GM13977 (cell line): ENCODE results near the gene SCMH1.

Experiments used
- DNase-seq: peaks from one replicate; pipeline ENCODE4 v3.0.0; 2012; ENCODE audit warnings: low spot score
- in situ Hi-C: fragments of 300-500 bp; cut with MboI; formaldehyde crosslinking; loops from one replicate; pipeline ENCODE4 v1.12.0; 2022; ENCODE audit warnings: low sequenced_read_pairs, low pct_unique_long_range_greater_than_20kb, mixed read lengths, inconsistent platforms; ENCODE audit not compliant: unreplicated experiment
- TF ChIP-seq, protein P1 (sequence below): IDR thresholded peaks from 2 replicates; pipeline ENCODE4 v1.5.1; 2012; ENCODE audit warnings: mild to moderate bottlenecking, control low read depth; ENCODE audit not compliant: insufficient read depth; ENCODE audit errors: extremely low read depth, missing control alignments

The SCMH1 gene

DNA sequence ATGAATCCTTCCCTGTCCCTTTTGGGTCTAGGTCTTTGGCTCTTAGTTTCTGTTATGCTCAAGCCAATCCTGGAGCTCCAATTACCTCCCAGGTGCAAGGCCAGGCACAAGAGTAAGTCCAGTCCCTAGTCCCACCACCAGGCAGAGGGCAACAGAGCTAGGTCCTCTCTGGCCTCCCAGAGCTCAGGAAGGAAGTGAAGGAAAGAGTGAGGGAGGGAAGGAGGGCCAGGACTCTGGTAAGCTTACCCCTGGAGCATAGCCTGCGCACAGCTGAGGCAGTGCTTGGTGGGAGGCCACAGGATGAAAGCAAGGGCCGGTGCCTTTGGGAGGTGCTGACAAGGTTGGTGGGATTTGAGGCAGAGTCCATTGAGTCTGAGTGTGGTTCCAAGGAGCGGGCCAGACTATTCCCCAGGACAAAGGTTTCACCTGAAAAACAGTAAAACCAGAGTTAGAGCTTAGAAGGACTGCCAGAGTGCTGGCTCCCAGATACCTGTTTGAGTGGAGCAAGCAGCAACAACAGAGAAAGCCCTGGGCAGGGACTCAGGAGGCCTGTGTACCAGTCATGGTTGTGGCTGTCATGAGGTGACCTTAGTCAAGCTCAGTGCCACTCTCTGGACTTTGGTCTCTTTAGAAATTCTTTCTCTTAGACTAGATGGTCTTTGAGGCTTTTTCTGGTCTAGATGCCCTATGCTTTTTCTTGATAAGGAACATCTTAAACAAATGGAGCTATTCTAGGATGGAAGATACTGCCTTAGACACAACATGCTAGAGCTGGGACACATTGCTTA, 204.8 kb downstream of the SCMH1 start:
- TF ChIP-seq, protein P1, sequence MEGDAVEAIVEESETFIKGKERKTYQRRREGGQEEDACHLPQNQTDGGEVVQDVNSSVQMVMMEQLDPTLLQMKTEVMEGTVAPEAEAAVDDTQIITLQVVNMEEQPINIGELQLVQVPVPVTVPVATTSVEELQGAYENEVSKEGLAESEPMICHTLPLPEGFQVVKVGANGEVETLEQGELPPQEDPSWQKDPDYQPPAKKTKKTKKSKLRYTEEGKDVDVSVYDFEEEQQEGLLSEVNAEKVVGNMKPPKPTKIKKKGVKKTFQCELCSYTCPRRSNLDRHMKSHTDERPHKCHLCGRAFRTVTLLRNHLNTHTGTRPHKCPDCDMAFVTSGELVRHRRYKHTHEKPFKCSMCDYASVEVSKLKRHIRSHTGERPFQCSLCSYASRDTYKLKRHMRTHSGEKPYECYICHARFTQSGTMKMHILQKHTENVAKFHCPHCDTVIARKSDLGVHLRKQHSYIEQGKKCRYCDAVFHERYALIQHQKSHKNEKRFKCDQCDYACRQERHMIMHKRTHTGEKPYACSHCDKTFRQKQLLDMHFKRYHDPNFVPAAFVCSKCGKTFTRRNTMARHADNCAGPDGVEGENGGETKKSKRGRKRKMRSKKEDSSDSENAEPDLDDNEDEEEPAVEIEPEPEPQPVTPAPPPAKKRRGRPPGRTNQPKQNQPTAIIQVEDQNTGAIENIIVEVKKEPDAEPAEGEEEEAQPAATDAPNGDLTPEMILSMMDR = no peak
- DNase-seq = no peak
- in situ Hi-C loops = no loop called here

DNA sequence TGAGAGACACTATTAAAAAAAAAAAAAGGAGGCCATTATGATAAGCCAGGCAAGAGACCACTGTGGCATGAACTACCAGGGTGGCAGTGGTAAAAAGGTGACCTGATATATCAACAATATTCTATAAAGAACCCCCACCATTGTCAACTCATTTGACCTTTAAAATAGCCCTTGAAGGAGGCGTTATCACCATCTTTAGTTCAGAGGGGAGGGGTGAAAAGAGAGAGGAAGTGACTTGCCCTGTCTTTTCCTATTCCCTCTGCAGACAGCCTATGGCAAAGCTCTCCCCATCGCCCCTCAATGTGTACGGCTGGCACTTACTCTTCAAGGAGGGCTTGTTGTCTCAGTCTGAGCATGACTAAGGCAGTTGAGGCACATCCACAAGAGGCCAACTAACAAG, 208.8 kb downstream of the SCMH1 start:
- no peak for DNase-seq
- TF ChIP-seq, protein P1 = no peak
- in situ Hi-C loops = no loop called here

DNA sequence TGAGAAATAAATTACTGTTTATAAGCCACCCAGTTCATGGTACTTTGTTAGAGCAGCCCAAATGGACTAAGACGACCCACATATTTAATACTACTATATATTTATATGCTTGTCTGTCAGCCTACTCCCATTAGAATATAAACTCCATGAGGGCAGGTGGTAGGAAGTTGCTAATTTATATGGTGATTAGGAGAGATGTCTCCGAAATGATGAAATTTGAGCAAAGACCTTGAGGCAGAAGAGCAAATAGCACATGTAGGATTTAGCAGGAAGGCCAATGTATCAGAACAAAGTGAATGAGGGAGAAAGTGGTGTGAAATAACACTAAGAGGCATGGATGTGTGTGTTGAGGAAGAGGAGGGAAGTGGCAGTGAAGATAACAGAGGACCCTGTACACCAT, 210.0 kb downstream of the SCMH1 start:
- TF ChIP-seq, protein P1 = no peak
- in situ Hi-C loops = no loop called here
- DNase-seq = no peak

DNA sequence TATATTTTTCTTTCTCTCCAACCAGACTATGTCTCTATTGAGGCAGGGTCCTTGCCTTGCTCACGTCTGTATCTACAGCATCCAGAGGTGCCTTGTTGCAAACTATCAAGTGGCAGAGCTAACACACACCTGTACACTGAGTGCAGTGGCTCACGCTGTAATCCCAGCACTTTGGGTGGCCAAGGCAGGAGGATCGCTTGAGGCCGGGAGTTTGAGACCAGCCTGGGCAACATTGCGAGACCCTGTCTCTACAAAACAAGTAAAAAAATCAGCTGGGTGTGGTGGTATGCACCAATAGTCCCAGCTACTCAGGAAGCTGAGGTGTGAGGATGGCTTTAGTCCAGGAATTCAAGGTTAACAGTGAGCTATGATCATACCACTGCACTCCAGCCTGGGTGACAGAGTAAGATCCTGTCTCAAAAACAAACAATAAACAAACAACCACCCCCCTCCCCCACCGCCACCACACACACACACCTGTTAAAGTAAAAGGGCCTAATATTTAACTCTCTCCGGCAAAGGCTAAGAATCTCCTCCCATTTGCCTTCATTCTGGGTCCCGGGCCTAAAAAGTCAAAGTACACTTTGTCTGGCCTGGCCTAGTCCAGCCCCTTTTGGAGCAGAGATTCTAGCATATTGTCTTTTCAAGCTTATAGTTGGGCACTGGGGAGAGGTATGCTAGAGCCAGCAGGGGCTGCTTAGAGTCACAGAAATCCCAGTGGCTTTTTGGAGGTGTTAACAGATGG, 211.1 kb downstream of the SCMH1 start:
- TF ChIP-seq, protein P1 = no peak
- DNase-seq = no peak
- in situ Hi-C loops = no loop called here

DNA sequence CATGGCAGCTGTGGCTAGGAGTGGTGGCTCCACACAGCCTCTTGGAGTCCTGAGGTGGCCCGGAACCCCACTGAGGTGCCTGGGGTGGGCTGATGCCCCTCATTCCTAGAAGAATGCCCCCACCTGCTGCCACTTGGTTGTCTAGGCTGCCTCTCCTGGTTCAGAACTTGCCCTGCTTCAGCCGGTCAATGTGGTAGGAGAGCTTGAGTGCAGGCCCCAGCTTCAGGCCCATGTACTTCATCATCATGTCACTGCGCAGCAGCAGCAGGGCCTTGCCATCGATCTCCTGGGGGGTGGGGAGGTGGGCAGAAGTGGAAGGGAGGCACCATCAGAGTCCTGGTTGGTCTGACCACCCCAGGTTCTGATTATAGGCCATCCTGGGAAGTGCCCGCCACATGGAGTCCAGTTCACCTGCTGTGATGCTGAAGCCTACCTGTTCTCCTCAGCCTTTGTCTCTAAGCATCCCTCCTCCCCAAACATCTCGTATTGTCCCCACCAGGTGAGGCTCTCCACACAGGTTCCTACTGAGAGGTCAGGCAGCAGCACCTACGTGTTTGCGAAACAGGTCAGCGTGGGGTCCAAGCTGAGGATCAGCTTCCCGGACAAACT, 214.0 kb downstream of the SCMH1 start:
- TF ChIP-seq, protein P1 = no peak
- in situ Hi-C loops = no loop called here
- DNase-seq = no peak

DNA sequence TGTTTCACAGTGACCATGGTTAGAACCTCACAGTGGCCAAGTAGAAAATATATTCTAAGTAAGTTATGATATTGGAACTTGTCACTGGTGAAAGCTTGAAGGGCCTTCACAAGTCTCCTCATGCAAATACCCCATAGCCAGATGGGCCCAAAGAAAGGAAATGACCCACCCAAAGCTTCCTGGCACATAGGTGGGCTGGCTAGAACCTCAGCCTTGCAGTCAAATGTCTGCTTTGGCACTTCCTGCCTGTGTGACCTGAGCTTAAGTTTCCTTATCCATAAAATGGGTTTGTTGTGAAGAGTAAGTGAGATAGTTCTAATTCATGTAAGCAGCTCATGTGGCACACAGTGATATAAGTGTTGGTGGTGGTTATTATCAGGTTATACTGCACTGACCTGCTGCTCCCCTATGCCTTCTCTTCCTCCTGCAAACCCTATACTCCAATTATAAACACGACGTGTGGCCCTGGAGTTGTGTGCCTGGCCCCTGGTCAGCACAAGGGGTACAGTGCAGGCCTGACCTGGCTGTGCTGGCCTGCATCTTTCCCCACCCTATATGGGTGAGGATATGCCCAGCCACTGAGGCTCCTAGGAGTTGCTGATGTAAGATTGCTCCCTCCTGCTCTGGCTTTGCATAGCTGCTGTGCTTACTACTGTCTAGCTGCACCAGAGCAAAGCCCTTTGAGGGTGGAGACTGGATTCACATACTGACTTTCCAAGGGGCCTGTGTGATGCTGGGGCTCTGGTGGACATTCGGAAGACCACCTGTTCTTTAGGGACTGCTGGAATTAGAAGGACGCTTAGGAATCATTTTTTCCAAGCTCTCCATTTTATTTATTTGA, 215.9 kb downstream of the SCMH1 start:
- DNase-seq = no peak
- TF ChIP-seq, protein P1 = no peak
- in situ Hi-C loops = no loop called here
